ENCODE data around the gene OR10A4.

DNA sequence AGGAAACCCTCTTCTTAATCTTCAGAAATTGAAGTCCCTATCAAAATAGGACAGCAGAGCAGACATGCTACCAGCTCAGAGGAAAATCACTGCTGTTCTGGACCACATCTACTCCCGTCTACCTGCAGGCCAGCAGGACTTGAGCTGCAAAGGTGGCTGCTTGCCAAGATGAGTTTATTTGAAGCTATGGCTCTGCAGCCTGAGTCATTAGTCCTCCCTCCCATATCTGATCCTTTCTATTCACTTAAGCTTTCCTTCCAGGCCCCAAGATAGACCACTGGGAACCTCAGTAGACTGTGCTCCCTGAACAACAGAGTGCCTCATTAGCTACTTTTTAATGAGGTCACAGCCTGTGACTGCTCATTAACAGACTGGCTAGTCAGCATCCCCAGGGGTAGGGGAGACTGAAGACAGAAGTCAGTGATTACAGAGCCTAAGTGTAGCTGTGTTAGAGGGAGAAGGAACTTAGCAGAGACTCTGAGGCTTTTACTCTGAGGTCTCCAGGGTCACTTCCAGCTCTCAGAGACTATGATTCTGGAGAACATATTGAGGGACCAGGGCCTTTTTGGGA, 20.4 kb upstream of the OR10A4 start:
- TF ChIP-seq CTCF (conservative IDR thresholded peaks at IDR 0.05; ENCODE audit: low read depth, low read length) (no peak), MAFK (IDR thresholded peaks at IDR 0.05; ENCODE audit: low read depth, low read length) (no peak), RCOR1 (IDR thresholded peaks at IDR 0.05; ENCODE audit: insufficient replicate concordance, low read length) (no peak), MXI1 (IDR thresholded peaks at IDR 0.05; ENCODE audit: borderline replicate concordance, low read depth, low read length) (no peak), POLR2A (IDR thresholded peaks at IDR 0.05; ENCODE audit: low read depth, low read length) (no peak), USF2 (IDR thresholded peaks at IDR 0.05; ENCODE audit: low read depth, low read length) (no peak), RAD21 (IDR thresholded peaks at IDR 0.05; ENCODE audit: low read length) (no peak), NFE2L2 (IDR thresholded peaks at IDR 0.05; ENCODE audit: low read depth, low read length) (no peak), RFX5 (IDR thresholded peaks at IDR 0.05; ENCODE audit: low read depth, low read length) (no peak), MAZ (IDR thresholded peaks at IDR 0.05; ENCODE audit: borderline replicate concordance, low read depth, low read length) (no peak), FOS (IDR thresholded peaks at IDR 0.05; ENCODE audit: low read depth, low read length) (no peak), CEBPB (IDR thresholded peaks at IDR 0.05; ENCODE audit: low read depth, low read length) (no peak), BHLHE40 (IDR thresholded peaks at IDR 0.05; ENCODE audit: low read depth, low read length) (no peak), CHD1 (IDR thresholded peaks at IDR 0.05; ENCODE audit: low read depth, low read length) (no peak)

Measured in IMR-90 (cell line).